22Rv1 (cell line): ENCODE results near the gene PLXNB2.

Experiments
- CTCF ChIP-seq: fragments of 450-650 bp; IDR thresholded peaks from 2 replicates; pipeline ENCODE4 v1.5.1; 2017; ENCODE audit warnings: mild to moderate bottlenecking
- ZFX ChIP-seq: fragments of 450-650 bp; IDR thresholded peaks from 2 replicates; pipeline ENCODE4 v1.6.1; 2017; ENCODE audit warnings: antibody characterized with exemption, borderline replicate concordance

GRCh38 chr22:50266994-50267393 is 40.5 kb downstream of the PLXNB2 start:
- no peak for TF ChIP-seq CTCF
- TF ChIP-seq ZFX, result no peak
